Measurements from ENCODE around the gene APBB2.

Gene APBB2

DNA sequence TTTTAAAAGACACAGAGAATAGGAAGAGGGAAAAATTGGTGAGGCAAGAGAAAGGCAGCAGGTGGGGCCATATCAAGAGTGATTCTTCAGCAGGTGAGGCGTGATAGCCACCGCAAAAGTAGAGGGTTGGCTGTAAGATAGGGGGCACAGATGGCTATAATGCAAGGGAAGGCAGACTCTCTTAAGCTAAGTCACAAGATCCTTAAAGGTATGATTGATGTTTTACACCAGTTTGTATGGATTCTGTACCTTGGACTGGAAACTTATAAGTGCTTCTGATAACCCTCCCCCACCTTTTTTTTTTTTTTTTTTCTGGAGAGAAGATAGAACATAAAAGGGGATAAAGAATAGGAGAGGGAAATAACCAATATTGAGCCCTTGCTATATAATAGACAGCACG is 424.6 kb downstream of the APBB2 start:
- DNase-seq, result no peak

DNA sequence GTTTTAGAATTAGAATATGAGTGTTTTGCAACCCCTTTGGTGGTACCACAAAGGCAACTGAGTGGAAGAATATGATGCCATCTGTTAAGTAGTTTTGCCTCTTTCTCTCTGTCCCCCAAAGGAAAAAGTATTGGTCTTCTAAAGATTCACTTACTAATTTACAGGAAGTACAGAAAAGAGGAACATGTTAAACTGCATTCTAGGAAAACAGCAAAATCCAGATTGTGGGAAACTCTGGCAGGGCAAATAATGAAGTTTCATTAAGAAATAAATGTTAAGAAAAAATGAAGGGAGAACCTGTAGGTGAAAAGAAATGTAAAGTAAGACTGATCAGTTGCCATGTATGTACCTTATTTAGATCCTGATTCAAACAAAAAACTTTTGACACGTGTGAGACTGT is 425.3 kb downstream of the APBB2 start:
- no peak for DNase-seq

DNA sequence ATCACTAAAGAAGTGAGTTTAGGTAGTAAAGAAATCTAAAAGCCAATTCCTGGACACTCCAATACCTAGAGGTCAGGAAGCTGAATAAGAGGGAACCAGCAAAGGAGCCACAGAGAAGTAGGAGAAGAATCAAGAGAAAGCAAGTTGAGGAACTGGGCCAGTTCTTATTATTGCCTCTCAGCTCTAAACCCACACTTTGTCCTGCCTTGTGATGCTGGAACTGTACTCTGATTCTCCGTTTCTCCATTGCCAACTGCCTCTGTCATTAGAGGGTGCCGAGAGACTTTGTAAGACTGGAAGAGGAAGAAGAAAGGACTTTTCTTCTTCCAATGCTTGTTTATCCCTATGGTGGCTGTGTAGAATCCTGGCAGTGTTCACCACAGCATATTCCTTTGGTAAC is 426.0 kb downstream of the APBB2 start:
- DNase-seq, result no peak

DNA sequence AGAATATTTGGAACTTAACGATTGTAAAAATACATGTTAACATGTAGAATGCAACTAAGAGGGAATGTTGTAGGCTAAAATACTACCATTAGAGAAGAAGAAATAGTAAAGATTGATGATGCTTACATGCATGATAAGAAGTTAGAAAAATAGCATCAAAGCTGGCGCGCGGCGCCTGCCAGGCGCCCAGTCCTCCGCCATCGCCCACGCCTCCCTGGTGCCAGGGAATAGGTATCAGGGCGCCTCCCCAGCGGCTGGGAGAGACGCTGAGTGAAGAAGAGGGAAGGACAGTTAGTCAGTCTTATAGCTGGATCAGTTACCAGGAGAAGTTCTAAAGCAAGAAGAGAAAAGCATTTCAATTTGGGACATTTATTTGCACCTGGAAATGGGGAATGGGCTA is 428.6 kb downstream of the APBB2 start:
- DNase-seq, result no peak

DNA sequence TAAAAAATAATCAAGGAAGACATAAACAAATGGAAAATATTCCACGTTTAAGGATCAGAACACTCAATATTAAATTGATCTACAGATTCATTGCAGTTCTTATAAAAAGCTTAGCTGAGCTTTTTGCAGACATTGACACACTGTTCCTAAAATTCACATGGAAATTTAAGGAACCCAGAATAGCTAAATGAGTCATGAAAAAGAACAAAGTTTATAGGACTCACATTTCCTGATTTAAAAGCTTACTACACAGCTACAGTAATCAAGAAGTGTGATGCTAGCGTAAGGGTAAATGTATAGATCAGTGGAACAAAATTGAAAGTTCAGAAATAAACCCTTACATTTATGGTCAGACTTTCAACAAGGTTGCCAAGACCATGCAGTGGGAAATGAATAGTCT is 431.5 kb downstream of the APBB2 start:
- DNase-seq, result no peak

DNA sequence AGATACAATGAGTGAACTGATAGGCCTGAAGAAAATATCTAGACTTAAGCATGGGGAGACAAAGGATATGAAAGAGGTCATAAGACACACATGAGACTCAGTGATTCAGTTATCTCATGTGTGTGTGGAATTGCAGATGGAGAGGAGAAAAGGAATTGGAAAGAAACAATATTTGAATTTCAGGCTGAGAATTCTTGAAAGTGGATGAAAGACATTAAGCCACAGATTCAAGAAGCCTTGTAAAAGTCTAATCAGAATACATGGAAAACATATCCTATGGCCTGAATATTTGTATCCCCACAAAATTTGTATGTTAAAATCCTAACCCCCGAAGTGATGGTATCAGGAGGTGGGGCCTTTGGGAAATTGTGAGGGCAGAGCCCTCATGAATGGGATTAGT is 436.3 kb downstream of the APBB2 start:
- DNase-seq, result no peak

DNA sequence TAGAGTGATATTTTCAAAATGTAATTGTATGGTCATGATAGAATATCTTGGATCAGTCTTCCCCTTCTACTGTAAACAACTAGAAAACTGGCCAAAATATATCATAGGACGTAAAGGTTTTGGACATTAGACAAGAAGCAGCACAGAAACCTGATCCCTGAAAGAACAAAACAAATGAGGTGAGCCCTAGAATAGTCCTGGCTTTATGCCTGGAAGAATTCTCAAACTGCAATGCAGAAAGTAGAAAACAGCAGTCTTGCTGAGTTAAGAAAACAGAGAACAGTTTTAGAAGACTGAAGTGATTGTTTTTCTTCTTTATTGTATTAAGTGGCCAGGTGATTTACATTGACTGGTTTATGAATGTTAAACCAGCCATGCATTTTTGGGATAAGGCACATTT is 445.1 kb downstream of the APBB2 start:
- DNase-seq, result no peak

DNA sequence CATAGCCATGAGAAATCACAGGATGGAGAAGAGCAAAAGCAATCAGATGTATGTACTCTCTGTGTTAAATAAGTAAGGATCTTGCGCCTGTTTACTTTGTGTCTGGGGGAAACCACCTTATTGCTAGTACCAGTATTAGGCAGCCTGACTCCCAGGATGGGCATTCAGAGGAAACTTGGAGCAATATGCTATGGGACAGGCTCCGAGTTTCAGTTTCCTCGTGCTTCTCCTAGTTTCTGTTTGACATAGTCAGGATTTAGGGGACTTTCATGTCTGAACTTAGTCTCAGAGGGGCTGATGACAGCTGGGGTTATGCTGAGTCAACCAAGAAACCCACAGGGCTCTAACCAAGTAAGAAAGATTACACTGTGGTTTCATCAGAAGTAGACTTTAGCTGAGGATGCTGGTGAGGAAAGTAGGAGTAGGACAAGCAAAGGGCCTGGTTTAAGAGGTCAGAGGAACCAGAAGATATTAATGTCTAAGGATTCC is 451.1 kb downstream of the APBB2 start:
- no peak for DNase-seq

All from CD4-positive, alpha-beta T cell treated with Interleukin-15 for 1 hour (primary cell).